PFSK-1 (cell line): ENCODE measurements around the gene EXOSC7.

Source experiments
- FOXP2 ChIP-seq: optimal IDR thresholded peaks from 2 replicates; pipeline ENCODE3; 2011; ENCODE audit warnings: borderline replicate concordance, control low read depth, inconsistent platforms; ENCODE audit not compliant: insufficient read depth; ENCODE audit errors: extremely low read length, extremely low read depth
- POLR2AphosphoS5 ChIP-seq: IDR thresholded peaks from 2 replicates; pipeline ENCODE4 v1.6.1; 2012; ENCODE audit warnings: low read depth, mild to moderate bottlenecking, control low read depth, low read length, moderate library complexity
- REST ChIP-seq, 2 experiments: IDR thresholded peaks; 2 replicates each; pipeline versions ENCODE4 v1.6.1 to v1.8.0; 2011 to 2012; ENCODE audit warnings: low read depth in 2 of 2, low read length in 2 of 2, control low read depth in 1 of 2, inconsistent platforms in 1 of 2, mild to moderate bottlenecking in 1 of 2, moderate library complexity in 1 of 2; ENCODE audit not compliant: insufficient read depth in 1 of 2
- SIN3A ChIP-seq: IDR thresholded peaks from 2 replicates; pipeline ENCODE4 v1.6.1; 2012; ENCODE audit warnings: mild to moderate bottlenecking, low read length, moderate library complexity, borderline replicate concordance; ENCODE audit not compliant: insufficient read depth
- TAF1 ChIP-seq: IDR thresholded peaks from 2 replicates; pipeline ENCODE4 v1.6.1; 2012; ENCODE audit warnings: low read length, control low read depth, borderline replicate concordance; ENCODE audit not compliant: insufficient read depth

GRCh38 chr3:44969154-44969827 lies 6.8 kb upstream of the EXOSC7 start:
- TF ChIP-seq REST (IDR thresholded peaks at IDR 0.05; ENCODE audit: insufficient read depth in 1 of 2, low read depth in 2 of 2, low read length in 2 of 2) (0 out of 4 replicates have a peak, but pooled peaks of 1 of the 2 experiments have one; percentile 40), POLR2AphosphoS5 (no peak), FOXP2 (no peak), TAF1 (no peak), SIN3A (peak; percentile 69; the same call in 1 of the 2 replicates)
